NCI-H345 (cell line): ENCODE measurements around the gene PRKCE.
A peak's percentile ranks its signal among the peaks of the same experiment; 100 is the strongest.

Experiments used
- DNase-seq: peaks from one replicate; lab custom pipeline; 2025; lab: John Stamatoyannopoulos, UW

PRKCE gene

DNA sequence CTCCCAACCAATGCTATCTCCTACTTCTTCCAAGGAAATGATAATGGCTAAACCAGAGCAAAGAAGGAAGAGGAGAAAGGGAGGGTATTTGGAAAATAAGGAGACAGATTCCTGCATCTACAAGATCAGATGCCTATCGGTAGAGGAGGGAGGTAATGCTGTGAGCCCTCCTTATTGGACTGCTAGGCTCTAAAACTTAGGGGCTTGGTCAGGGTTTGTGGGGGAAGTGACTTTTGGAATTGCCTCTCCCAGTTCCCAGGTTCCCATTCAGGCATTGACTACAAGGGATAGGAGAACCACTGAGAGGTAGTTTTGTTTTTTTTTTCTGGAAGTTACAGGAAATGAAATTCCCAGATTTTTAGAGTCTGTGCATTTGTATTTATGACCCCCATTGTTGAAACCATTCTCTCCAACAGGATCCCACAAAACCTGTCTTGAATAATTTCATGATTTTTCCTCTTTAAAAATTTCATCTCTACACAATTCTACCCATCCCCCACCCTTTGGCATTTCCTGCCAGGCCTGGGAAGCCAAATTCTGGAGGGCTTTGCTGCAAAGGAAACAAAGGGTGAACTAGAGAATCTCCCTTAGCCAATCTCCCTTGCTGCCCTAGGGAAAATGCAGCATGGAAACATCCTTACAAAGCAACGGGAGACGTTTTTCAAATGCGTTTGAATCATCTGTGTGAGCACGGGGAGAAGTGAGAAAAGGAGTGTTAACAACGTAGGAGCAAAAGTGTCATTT, 363.6 kb downstream of the PRKCE start:
- no peak for DNase-seq

GRCh38 chr2:46015671-46016070, 364.2 kb downstream of the PRKCE start:
- no peak for DNase-seq

- DNase-seq: no peak
These were observed 364.6 kb downstream of the PRKCE start for GRCh38 chr2:46016091-46016490.

GRCh38 chr2:46018773-46019591, 367.5 kb downstream of the PRKCE start:
- no peak for DNase-seq

- no peak for DNase-seq
These were observed 368.9 kb downstream of the PRKCE start for GRCh38 chr2:46020416-46020815.

DNA sequence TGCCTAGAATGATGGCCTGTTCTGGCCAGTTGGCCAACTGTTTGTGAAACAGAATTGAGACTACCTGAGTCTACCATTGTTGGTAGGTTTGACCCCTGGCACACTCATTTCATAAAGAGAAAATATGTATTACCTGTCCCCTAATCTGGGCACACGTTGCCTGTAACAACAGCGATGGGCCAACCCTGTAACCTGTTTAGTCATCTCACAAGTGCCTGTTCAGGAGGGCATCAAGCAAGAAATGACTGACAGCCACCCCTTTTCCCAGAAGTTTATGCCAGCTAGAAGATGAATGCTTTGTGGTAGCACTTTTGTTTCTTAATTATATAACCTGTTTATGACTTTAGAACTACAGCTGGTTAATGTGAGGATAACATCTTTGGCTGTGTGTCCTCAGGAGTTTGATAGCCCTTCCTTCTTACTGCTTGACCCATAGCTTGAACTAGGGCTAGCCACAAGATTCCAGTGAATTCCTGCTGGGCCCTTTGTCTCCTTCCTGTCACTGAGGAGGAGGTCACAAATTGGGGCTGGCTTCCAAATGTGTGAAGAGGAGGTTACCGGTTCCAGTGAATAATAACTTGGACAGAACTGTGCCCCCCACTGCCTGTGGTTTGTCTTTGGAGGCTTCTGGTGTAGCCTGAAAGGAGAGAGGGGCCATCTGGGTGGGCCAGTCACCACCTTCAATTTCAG, 371.8 kb downstream of the PRKCE start:
- no peak for DNase-seq

- DNase-seq: no peak
These were observed 372.8 kb downstream of the PRKCE start for GRCh38 chr2:46024146-46024779.

DNA sequence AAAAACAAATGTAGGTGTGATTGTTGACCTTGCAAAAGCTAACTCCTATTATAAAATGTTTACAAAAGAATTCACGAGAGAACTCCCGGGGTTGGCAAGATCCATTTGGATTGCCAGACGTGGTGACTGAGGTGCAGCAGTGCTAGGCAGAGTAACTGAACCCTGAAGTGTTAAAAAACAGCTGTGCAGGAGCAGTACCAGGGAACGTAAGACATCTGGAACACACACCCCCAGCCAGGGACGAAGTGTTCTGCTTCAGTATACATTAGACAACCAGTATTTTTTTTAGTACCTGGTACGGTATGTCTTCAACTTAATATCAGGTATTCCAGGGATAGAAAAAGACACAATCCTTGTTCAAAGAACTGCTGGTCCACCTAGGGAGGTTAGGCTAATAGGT, 373.6 kb downstream of the PRKCE start:
- DNase-seq: no peak

GRCh38 chr2:46025676-46026075, 374.2 kb downstream of the PRKCE start:
- no peak for DNase-seq

DNA sequence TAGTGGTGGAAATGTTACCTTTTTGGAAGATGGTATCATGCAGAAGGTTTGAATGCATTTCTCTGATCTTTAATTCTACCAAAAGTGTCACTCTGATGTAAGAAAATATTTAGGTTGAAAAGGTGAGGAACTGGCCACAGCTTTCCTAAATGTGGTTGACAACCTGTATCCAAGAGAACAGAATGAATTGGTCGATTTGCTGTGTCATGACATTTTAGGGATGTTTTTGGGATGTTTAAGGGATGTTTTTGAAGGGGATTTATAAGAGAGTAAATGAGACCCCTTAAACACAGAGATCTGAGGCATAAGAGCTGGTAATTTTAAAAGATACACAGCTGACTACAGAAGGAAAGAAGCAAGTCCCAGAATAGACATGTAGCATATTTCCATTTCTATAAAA, 375.0 kb downstream of the PRKCE start:
- no peak for DNase-seq

- peak; percentile 4 for DNase-seq
These were observed 377.9 kb downstream of the PRKCE start for GRCh38 chr2:46029332-46029811.

DNA sequence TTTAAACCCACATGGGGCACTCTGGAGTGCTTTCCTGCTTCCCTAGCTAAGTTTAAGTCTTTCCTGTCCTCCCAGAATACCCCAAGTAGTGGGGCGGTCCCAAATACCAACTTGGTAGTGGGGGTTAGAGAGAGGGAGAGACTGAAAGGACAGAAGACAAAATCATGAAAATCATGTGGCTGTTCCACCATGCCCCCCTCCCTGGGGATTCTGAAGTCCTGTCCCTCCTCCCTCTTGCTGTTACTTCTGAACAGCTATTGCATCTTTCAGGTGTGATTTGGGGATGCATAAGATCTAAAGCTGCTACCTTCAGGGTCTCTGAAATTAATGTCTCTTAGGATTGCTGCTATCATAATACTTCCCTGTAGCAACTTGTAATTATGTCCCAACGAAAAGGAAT, 378.9 kb downstream of the PRKCE start:
- DNase-seq: no peak

DNA sequence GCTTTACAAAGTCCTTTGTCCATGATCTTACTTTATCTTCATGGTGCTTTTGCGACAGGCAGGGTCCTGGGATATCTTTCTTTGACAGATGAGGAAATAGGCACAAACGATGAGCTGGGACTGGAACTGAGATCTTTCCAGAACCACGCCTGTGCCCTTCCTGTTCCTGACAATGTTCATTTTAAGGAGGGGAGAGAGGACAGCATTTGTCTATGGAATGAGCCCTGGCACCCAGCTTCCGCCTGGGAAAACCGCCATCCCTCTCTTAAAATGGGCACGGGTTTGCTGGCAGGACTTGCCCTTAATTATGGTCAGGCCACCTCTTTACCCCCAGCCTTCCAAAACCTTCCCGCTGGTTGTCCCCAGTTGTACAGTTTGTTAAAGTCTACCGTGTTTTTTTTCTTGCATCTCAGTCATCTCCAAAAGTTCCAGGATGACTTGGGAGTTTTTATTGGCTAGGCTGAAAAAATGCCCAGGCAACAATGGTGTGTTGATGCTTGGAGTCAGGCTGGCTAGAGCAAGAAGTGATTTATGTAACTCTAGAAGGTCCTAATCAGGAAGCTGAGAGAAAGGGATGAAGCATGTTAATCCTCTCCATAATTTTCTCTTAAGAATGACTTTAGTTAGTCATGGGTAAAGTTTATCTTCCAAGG, 380.8 kb downstream of the PRKCE start:
- DNase-seq: no peak

GRCh38 chr2:46032996-46033395, 381.5 kb downstream of the PRKCE start:
- DNase-seq: no peak

DNA sequence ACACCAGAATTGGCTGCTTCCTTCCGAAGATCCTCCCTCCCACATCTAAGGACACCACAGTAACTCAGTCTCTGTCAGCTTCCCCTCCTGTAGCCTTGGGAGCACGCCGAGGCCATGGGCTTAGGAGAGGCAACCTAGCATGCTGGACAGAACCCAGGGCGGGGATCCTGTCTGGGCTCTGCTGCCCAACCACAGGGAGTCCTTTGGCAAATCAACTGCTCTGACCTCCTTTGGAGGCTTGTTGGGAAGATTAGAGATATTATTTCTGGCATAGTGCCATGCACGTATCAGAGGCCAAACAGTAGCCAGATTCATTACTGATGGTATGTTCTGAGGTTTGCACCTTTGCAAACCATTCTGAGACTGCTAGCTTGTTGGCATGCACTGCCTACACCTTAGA, 383.1 kb downstream of the PRKCE start:
- no peak for DNase-seq

- no peak for DNase-seq
These were observed 385.5 kb downstream of the PRKCE start for GRCh38 chr2:46036929-46037328.

GRCh38 chr2:46039543-46040303, 388.2 kb downstream of the PRKCE start:
- DNase-seq: no peak

DNA sequence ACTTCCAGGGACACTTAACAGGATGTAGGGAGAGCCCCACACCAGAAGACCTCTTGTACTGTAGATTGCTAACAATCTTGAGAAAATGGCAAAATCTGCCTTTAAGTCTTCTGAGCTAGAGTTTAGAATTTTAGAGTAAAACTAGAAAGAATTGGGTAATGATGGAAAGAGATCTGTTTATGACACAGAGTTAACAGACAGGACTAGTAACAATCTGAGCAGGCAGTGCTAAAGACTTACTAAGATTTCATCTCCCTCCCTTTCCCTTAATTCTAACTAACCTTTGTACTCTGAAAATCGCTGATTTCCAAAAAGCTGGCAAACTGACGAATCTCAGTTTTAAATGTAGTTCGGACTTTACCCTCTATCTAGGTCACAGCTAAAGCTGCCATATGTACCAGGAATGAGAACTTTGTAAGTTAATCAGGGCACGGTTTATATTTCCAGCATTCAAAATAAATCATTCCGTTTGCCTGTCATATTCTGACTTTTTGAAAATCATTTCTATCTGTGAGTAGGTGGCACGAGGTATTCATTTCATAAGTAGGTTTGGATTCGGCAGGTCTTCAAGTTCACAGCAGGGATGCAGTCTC, 389.2 kb downstream of the PRKCE start:
- no peak for DNase-seq

- DNase-seq: no peak
These were observed 390.0 kb downstream of the PRKCE start for GRCh38 chr2:46041434-46041833.

DNA sequence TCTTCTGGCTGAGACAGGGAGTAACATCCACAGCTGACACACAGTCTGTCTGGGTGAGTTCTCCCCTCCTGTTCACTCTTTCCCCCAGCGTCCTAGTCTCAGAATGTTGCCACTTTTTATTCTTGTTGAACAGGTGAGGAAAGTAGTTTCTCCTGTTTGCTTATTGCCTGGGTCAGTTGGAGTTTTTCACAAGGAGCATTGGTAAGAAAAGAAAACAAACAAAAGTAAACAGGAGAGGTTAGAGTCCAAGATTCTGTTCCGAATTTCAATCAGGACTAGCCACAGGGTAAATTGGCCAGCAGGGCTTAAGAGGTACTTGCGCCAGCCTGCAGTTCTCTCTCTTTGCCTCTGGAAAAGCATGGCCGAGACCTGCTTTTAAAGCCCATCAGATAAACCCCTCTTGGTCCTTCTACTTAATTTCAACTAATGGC, 390.7 kb downstream of the PRKCE start:
- DNase-seq: no peak

DNA sequence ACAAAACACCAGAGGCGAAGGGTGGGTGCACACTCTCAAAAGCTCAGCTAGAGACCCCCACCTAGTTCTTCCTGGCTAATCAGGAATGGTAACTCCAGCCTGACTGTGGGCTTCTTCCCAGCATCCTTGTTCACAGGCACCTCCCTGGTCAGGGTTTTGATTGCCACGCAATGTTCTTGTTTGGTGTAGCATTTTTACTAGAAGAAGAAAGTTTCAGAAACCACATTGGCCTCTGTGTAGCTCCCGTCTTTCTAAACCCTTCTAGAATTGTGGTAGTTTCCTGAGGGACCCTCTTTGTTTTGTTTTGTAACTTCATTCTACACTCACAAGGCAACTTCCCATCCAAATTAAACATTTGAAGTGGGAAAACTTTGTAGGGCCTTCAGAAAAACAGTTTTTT, 391.2 kb downstream of the PRKCE start:
- no peak for DNase-seq
